ENCODE measurements around the gene MRPL34. TPM values are rescaled to one million over a fixed set of nuclear protein-coding genes. Genes with fewer than 3 reads are reported as not detected.
"Not testable (repeated sequence)": the region's sequence is repeated elsewhere in the genome, so short reads cannot be mapped to it uniquely, and the experiment has no call there.

MRPL34 gene
- total and polyA plus RNA-seq, 7 donors: 105 to 558 (median 217) TPM

DNA sequence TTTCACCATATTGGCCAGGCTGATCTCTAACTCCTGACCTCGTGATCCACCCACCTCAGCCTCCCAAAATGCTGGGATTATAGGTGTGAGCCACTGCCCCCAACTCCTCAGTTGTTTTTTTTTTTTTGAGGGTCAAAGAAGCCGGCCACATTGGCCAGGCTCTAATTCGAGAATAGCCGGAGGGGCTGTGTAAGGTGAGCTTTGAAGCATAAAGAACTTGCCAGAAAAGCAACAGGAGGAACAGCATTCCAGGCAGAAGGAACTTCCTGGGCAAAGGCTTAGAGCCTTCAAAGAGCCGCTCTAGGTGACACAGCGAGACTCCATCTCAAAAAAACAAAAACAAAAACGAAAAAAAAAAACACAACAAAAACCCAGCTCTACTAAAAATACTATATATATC lies 39.6 kb upstream of the MRPL34 start:
- H3K27ac ChIP-seq: no peak overlapping the region
- H3K4me3 ChIP-seq: no peak overlapping the region
- peaks cover 7% of the 10 kb centered on the region for H3K4me1 ChIP-seq
- H3K27me3 ChIP-seq (ENCODE audit: insufficient read depth in 3 of 3, low read length in 2 of 3): no peaks in the 10 kb centered on the region
- H3K36me3 ChIP-seq (ENCODE audit: insufficient read depth in 1 of 2, low read depth in 1 of 2): peaks cover 0 to 19% of the 10 kb centered on the region in 2 donors
- no peak for DNase-seq
- no peaks in the 10 kb centered on the region for H3K9me3 ChIP-seq
- intact Hi-C loops (cut with DNase I): loop anchor here in 1 of 2 donors (2.0 kb wide), 1 partner anchor 51 kb away; the partner anchor contains the start of gene USE1
- TF ChIP-seq, protein P1, sequence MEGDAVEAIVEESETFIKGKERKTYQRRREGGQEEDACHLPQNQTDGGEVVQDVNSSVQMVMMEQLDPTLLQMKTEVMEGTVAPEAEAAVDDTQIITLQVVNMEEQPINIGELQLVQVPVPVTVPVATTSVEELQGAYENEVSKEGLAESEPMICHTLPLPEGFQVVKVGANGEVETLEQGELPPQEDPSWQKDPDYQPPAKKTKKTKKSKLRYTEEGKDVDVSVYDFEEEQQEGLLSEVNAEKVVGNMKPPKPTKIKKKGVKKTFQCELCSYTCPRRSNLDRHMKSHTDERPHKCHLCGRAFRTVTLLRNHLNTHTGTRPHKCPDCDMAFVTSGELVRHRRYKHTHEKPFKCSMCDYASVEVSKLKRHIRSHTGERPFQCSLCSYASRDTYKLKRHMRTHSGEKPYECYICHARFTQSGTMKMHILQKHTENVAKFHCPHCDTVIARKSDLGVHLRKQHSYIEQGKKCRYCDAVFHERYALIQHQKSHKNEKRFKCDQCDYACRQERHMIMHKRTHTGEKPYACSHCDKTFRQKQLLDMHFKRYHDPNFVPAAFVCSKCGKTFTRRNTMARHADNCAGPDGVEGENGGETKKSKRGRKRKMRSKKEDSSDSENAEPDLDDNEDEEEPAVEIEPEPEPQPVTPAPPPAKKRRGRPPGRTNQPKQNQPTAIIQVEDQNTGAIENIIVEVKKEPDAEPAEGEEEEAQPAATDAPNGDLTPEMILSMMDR (IDR thresholded peaks at IDR 0.05): no peak
- ATAC-seq: no peak
- WGBS, 3 donors: 82 to 93% (median 88%) methylated on average over 7 of the region's 7 CpGs

DNA sequence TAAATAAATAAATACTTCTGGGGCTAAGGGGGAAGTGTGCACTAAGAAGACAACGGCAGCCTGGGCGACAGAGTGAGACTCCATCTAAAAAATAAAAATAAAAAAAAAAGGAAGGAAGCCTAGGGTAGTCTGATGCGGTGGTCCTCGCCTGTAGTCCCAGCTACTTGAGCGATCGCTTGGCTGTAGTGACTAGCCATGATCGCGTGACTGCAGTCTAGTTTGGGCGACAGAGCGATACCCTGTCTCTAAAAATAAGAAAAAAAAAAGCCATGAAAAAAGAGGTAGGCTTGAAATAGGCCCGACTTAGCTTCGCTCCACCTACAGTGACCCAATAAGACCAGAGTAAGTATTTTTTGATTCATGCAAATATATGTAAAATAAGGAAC lies 39.1 kb upstream of the MRPL34 start:
- ATAC-seq: no peak
- no peak for DNase-seq
- Histone ChIP-seq H3K4me3 (no peak overlapping the region), H3K27me3 (ENCODE audit: insufficient read depth in 3 of 3, low read length in 2 of 3) (no peaks in the 10 kb centered on the region), H3K27ac (peak overlapping the region; percentile 30), H3K4me1 (peaks cover 7% of the 10 kb centered on the region), H3K9me3 (no peaks in the 10 kb centered on the region), H3K36me3 (ENCODE audit: insufficient read depth in 1 of 2, low read depth in 1 of 2) (peaks cover 3 to 24% of the 10 kb centered on the region in 2 donors)
- intact Hi-C loops (cut with DNase I): loop anchor here in 1 of 2 donors (2.0 kb wide), 1 partner anchor 52 kb away; the partner anchor contains the start of gene USE1
- WGBS, 3 donors: 67 to 75% (median 70%) methylated on average over 12 of the region's 12 CpGs
- TF ChIP-seq, protein P1 (IDR thresholded peaks at IDR 0.05): no peak

DNA sequence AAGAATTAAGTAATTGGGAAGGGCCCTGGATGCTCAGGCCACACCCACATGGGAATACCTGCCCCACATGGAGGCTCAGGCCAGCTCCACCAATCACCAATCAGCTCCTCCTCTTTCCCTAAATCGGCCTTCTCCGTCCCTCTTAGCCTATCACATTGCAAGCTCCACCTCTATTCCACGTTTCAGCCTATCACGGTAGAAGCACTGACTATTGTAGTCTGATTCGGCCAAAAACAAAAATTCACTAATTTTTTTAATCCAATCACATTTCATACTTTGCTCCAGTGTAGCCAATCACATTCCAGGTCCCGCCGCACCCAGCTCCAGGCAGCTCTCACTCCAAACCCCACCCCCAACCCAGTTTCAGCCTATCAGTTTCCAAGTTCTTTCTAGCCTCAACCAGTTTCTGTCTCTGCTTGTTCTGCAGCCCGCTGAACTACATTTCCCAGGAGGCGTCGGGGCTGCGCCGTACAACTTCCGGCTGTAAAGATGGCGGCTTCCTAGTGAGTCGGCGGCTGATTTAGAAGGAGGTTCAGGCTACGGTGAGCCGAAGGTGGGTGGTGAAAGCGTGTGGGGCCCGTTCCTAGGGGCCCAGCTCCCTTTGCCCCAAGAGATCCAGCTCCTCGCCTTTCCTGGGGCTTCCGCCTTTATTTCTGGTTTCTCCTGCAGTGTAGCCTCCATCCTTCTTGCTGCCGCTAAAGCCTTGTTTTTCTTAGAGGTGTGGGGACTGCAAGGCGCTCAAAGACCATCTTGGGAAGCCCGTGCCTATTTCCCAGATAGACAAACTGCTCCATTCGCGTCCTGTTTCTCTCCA lies 38.5 kb upstream of the MRPL34 start, which contains the start of gene BABAM1:
BABAM1 (plus strand) TSS at position 469 of the 814 bp plus-strand sequence. CDS start 1,364 bp downstream, outside the sequence.
- ATAC-seq: peak; percentile 96 to 99 (median 97)
- Histone ChIP-seq H3K27me3 (ENCODE audit: insufficient read depth in 3 of 3, low read length in 2 of 3) (no peaks in the 10 kb centered on the region), H3K4me3 (peak within 1 kb of the TSS; percentile 89), H3K4me1 (peaks cover 7% of the 10 kb centered on the region), H3K36me3 (ENCODE audit: insufficient read depth in 1 of 2, low read depth in 1 of 2) (peaks cover 3 to 29% of the 10 kb centered on the region in 2 donors), H3K9me3 (no peaks in the 10 kb centered on the region), H3K27ac (peak within 1 kb of the TSS; percentile 79)
- WGBS, 3 donors: 0% methylated on average over 27 of the region's 27 CpGs
- peak; percentile 93 to 96 for DNase-seq
- TF ChIP-seq, protein P1 (IDR thresholded peaks at IDR 0.05): no peak
- intact Hi-C loops (cut with DNase I): loop anchor here in 1 of 2 donors (2.0 kb wide), 1 partner anchor 52 kb away; the partner anchor contains the start of gene USE1

DNA sequence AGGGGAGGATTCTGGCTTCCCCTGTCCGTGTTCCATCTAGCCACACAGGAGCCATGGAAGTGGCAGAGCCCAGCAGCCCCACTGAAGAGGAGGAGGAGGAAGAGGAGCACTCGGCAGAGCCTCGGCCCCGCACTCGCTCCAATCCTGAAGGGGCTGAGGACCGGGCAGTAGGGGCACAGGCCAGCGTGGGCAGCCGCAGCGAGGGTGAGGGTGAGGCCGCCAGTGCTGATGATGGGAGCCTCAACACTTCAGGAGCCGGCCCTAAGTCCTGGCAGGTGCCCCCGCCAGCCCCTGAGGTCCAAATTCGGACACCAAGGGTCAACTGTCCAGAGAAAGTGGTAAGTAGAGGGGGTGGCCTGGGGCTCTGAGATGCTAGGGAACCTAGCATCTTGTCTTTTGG lies 36.9 kb upstream of the MRPL34 start:
- H3K36me3 ChIP-seq (ENCODE audit: insufficient read depth in 1 of 2, low read depth in 1 of 2): peaks cover 3 to 45% of the 10 kb centered on the region in 2 donors
- no peak for ATAC-seq
- TF ChIP-seq, protein P1 (IDR thresholded peaks at IDR 0.05): no peak
- DNase-seq: no peak
- no peak overlapping the region for H3K27ac ChIP-seq
- no peaks in the 10 kb centered on the region for H3K27me3 ChIP-seq (ENCODE audit: insufficient read depth in 3 of 3, low read length in 2 of 3)
- WGBS, 3 donors: 89 to 91% (median 91%) methylated on average over 13 of the region's 13 CpGs
- H3K4me1 ChIP-seq: peaks cover 7% of the 10 kb centered on the region
- H3K9me3 ChIP-seq: no peaks in the 10 kb centered on the region
- H3K4me3 ChIP-seq: no peak overlapping the region
- intact Hi-C loops (cut with DNase I): no loop called here

DNA sequence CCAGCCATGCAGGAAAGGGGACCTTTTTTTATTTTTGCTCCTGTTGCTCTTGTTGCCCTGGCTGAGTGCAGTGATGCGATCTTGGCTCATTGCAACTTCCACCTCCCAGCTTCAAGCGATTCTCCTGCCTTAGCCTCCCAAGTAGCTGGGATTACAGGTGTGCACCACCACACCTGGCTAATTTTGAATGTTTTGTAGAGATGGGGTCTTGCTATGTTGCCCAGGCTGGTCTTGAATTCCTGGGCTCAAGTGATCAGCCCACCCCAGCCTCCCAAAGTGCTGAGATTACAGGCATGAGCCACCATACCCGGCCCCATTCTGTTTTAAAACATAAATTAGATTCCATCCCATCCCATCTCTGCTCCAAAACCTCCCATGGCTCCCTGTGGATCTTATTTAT lies 30.8 kb upstream of the MRPL34 start:
- 96 to 98% (median 98%) methylated on average over 3 of the region's 3 CpGs for WGBS, 3 donors
- DNase-seq; intact Hi-C loops (cut with DNase I); H3K27ac ChIP-seq; H3K4me1 ChIP-seq; H3K9me3 ChIP-seq; ATAC-seq; H3K27me3 ChIP-seq (ENCODE audit: insufficient read depth in 3 of 3, low read length in 2 of 3); H3K4me3 ChIP-seq: not testable (repeated sequence)
- peaks cover 10 to 91% of the 10 kb centered on the region in 2 donors for H3K36me3 ChIP-seq (ENCODE audit: insufficient read depth in 1 of 2, low read depth in 1 of 2)
